NCI-H2081 treated with DMSO at 0.1 percent for 48 hours (cell line): ENCODE results near the gene ECHDC3.

Source experiments
- DNase-seq: peaks from one replicate; lab custom pipeline; 2025; lab: John Stamatoyannopoulos, UW

Gene ECHDC3

DNA sequence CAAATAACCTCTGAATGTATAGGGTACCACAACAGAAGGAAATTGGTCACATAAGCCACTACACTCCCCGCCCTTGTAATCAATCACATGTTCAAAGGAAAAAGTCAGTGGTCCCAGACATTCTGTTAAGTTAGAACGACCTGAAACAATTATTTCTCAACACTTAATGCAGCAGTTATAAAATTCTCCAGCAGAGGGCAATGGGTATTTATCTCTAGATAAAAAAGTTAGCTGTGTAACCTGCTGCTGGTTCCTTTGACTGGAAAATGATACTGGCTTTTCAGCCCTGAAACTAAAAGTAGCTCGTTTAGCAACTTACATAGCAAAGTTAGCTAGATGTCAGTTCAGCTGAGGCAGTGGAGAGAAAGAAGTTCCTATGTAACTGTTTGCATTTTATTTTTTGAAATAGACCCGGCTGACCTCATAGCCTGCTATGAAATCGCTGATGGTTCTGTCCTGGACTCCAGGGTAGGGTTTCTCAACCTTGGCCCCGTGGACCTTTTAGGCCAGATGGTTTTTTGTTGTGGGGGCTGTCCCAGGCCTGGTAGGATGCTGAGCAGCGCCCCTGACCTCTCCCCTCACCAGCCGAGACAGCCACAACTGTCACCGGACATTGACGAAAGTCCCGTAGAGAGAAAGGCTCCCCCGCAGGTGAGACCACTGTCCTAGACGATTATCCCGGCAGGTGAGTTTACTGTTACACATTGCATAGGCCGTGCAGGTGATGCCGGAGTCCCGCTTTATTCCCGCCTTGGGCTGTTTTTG lies 40.8 kb downstream of the ECHDC3 start:
- no peak for DNase-seq

GRCh38 chr10:11783558-11783865 lies 41.3 kb downstream of the ECHDC3 start:
- DNase-seq = no peak

DNA sequence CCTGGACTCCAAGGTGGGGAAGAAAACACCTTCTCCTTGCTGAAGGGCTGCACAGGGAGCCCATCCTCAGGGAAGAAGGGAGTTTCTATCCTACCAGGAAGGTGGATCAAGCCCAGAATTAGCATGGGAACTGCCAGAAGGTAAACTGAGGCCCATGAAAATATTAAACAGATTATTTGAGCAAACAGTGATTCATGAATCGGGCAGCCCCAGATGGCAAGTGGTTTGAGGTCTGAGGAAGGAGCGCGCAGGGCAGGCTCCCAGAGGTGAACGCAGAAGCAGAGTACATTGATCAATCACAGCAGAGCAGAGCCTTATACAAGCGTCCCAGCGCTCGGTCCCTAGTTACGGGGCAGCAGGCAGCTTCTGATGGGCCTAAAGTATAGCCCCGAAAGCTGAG lies 45.2 kb downstream of the ECHDC3 start:
- no peak for DNase-seq

- DNase-seq = no peak
Observed at GRCh38 chr10:11787846-11788245, 45.7 kb downstream of the ECHDC3 start.

DNA sequence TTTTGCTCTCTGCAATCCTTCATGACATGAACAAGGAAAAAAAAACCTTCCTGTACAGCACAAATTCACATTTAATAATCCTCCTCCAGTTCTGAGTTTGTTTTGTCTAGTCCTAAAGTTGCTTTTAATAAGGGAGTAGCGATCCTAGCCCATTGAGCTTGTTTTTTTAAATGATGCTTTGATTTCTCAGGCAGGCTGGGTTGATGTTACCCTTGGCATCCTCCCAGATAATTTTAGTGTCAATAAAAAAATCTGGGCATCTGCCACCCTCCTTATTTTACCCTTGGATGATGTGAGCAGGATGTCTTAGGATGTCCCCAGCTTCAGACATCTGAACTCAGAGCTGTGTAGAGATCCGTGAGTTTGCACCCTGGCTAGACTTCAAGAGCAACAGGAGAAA lies 47.1 kb downstream of the ECHDC3 start:
- DNase-seq = no peak

GRCh38 chr10:11789956-11790355 lies 47.8 kb downstream of the ECHDC3 start:
- no peak for DNase-seq

- no peak for DNase-seq
Observed at GRCh38 chr10:11793762-11794479, 51.7 kb downstream of the ECHDC3 start.

GRCh38 chr10:11794566-11794965 lies 52.4 kb downstream of the ECHDC3 start:
- no peak for DNase-seq

DNA sequence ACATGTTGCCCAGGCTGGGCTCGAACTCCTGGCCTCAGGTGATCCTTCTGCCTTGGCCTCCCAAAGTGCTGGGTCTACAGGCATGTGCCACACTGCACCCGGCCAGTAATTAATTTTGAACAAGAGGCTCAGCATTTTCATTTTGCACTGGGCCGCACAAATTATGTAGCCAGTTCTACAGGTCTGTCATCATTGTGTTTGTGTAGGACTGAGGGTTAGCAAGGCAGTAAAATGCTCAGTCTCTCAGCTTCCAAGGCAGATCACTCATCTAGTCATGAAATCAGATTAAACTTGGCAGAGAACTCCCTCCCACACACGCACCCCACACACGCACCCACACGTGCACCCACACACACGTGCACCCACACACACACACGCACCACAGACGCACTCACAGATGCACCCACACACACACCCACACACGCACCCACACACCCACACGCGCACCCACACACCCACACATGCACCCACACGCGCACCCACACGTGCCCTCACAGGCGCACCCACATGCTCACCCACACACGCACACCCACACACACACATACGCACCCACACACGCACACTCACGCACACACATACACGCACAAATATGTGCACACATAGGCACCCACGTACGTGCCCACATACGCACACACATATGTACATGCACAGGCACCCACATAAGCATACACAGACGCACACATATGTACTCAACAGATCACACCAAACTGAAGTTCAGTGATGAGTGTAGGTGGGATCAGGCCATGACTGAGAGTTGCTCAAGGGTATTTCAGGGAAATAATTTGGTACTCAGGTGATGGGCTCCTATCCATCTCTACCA lies 53.1 kb downstream of the ECHDC3 start:
- no peak for DNase-seq

- DNase-seq = no peak
Observed at GRCh38 chr10:11796474-11796873, 54.3 kb downstream of the ECHDC3 start.

GRCh38 chr10:11797281-11797680 lies 55.1 kb downstream of the ECHDC3 start:
- no peak for DNase-seq

DNA sequence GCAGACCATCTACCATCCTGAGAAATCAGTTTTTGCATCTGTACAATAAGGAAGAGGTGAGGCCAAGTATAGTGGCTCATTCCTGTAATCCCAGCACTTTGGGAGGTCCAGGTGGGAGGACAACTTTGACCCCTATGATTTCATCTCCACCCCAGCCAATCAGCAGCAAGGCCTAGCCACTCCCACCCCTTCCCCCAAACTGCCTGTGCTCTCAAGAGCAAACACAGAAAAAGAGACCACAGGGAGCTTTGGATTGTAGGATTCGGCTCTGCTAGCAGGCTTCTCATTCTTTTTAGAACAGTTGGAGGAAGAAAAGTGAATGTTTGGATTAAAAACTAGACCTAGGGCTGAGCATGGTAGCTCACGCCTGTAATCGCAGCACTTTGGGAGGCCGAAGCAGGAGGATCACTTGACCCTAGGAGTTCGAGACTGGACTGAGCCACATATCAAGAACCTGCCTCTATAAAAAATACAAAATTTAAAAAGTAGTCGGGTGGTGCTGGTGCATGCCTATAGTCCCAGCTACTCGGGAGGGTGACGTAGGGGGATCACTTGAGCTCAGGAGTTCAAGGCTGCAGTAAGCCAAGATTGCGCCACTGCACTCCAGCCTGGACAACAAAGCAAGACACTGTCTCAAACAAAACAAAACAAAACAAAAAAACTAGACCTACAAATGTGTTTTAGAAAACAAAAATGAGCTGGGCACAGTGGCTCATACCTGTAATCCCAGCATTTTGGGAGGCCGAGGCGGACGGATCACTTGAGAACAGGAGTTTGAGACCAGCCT lies 55.9 kb downstream of the ECHDC3 start:
- DNase-seq = no peak

DNA sequence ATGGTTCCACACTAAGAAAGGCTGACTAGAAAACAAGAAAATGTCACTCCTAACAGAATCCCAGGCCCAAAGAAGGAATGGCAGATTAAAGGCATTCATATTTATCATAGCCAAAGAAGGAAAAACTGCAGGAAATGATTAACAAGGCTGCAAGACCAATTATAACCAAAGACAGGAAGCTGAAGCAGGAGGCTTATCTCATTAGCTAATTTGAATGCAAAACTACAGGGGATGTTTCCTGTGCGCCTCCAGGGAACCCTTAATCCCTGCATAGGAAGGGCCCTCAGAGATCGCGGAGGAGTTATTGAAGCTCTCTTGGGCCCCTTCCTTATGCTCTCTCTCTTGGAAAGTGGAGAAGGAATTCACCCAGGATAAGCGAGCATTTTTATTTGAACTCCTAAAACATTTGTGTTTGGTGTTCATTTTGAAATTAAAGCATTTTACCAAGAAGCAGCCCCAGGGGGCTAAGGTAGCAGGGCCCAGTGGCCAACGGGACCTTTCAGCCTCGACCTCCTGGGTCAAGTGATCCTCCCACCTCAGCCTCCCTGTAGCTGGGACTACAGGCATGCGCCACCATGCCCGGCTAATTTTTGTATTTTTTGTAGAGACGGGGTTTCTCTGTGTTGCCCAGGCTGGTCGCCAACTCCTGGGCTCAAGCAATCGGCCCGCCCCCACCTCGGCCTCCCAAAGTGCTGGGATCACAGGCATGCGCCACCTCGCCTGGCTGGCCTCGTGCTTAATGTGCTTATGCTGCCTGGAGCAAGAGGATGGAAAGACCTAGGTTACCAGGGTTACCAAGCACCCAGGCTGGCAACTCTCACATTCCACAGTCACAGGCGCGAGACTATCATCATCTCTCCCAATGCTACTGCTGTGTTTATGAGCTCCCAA lies 56.9 kb downstream of the ECHDC3 start:
- DNase-seq = no peak

GRCh38 chr10:11799736-11800080 lies 57.5 kb downstream of the ECHDC3 start:
- DNase-seq = no peak

- DNase-seq = no peak
Observed at GRCh38 chr10:11804336-11804735, 62.2 kb downstream of the ECHDC3 start.

GRCh38 chr10:11805792-11806191 lies 63.6 kb downstream of the ECHDC3 start:
- no peak for DNase-seq

- DNase-seq = no peak
Observed at GRCh38 chr10:11806706-11807105, 64.5 kb downstream of the ECHDC3 start.

DNA sequence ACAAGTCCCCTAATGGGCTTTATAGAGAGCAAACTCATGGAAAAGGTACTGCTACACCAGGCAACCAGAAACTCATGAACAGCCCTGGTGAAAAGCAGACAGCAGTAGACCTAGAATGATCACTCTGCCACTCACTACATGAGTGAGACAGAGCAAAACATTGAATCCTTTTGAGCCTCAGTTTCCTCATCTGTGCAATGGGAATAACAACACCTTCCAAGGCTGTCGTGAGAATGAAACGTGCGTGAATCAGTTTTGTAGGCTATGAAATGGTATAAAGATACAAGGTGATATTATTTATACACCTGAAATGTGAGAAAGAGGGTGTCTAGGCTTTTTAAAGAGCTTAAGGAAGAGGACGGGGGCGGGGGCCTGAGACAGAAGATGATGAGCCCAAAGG lies 66.6 kb downstream of the ECHDC3 start:
- DNase-seq = no peak

GRCh38 chr10:11810313-11810766 lies 68.2 kb downstream of the ECHDC3 start:
- DNase-seq = no peak

DNA sequence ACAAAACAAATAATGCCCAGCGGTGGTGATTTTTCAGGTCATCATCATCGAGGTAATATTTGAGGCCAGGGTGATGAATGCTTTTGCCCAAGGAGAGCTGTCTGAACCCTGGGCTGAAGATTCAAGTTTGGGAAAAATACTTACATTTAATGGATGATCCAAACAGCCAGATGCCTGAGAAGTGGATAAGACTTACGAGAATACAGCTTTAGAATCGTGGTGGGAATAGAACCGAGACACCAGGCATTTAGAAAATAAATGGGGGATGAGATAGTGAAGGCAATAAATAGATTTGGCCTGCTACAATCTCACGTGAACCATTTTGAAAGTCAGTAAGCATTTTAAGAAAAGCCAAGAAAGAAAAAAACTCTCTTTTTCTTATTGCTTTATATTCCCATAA lies 68.8 kb downstream of the ECHDC3 start:
- no peak for DNase-seq

DNA sequence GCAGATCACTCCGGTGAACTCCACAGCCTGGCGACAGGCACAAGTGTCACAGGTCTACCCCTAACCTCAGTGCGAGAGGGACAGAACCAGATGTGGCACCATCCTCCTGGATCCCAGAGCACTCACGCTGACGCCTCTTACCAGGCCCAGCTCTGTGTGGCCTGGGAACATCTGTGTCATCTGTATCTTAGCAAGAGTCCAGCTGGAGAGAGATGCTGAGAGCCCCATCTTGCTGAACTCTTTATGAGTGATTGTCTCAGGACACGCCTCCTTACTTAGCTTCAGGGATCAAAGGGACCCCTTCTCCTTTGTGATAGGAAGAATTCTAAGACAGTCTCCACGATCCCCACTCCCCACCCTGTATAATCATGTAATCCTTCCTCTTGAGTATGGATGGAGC lies 71.0 kb downstream of the ECHDC3 start:
- no peak for DNase-seq
